Measurements from ENCODE around the gene HOXA13. TPM values are rescaled to one million over a fixed set of nuclear protein-coding genes. Genes with fewer than 3 reads are reported as not detected.

Gene HOXA13
- total and polyA plus RNA-seq, 2 experiments from 2014 or later: not detected

DNA sequence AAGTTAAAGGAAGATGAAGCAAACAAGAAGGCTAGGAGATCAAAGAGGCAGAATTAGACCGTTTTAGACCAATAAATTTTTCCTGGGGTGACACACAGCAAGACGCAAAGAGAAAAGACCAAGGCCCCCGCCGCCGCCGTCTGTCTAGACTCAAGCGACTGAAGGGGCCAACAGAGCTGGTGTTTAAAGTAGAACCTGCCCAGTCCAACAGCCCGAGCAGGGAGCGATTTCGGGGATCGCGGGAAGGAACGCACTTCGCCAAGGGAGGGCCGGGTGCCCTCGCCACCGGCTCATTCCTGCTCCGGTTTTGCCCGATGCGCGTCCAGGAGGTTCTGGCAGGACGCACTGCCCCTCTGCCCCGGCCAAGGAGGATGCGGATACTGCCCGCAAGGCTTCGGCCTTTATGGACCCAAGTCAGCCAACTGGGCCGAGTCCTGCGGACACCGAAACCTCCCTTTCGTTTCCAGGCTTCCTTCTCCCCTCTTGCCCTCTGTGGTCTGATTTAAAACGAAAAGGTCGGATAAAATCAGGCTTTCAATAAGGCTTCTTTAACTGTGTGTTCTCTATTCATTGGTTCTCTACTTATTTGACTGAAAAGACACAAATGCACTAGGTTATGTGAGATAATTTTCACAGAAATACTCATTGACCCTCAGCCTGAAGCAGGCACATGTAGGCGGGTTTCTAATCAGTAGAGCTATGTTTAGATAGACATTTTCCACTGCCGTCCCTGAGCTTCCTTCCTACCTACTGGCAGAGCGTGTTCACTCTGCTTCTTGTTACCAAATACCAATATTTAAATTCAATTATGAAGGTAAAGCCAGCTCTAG lies 41.2 kb downstream of the HOXA13 start (continued):
- TF ChIP-seq, protein P1, sequence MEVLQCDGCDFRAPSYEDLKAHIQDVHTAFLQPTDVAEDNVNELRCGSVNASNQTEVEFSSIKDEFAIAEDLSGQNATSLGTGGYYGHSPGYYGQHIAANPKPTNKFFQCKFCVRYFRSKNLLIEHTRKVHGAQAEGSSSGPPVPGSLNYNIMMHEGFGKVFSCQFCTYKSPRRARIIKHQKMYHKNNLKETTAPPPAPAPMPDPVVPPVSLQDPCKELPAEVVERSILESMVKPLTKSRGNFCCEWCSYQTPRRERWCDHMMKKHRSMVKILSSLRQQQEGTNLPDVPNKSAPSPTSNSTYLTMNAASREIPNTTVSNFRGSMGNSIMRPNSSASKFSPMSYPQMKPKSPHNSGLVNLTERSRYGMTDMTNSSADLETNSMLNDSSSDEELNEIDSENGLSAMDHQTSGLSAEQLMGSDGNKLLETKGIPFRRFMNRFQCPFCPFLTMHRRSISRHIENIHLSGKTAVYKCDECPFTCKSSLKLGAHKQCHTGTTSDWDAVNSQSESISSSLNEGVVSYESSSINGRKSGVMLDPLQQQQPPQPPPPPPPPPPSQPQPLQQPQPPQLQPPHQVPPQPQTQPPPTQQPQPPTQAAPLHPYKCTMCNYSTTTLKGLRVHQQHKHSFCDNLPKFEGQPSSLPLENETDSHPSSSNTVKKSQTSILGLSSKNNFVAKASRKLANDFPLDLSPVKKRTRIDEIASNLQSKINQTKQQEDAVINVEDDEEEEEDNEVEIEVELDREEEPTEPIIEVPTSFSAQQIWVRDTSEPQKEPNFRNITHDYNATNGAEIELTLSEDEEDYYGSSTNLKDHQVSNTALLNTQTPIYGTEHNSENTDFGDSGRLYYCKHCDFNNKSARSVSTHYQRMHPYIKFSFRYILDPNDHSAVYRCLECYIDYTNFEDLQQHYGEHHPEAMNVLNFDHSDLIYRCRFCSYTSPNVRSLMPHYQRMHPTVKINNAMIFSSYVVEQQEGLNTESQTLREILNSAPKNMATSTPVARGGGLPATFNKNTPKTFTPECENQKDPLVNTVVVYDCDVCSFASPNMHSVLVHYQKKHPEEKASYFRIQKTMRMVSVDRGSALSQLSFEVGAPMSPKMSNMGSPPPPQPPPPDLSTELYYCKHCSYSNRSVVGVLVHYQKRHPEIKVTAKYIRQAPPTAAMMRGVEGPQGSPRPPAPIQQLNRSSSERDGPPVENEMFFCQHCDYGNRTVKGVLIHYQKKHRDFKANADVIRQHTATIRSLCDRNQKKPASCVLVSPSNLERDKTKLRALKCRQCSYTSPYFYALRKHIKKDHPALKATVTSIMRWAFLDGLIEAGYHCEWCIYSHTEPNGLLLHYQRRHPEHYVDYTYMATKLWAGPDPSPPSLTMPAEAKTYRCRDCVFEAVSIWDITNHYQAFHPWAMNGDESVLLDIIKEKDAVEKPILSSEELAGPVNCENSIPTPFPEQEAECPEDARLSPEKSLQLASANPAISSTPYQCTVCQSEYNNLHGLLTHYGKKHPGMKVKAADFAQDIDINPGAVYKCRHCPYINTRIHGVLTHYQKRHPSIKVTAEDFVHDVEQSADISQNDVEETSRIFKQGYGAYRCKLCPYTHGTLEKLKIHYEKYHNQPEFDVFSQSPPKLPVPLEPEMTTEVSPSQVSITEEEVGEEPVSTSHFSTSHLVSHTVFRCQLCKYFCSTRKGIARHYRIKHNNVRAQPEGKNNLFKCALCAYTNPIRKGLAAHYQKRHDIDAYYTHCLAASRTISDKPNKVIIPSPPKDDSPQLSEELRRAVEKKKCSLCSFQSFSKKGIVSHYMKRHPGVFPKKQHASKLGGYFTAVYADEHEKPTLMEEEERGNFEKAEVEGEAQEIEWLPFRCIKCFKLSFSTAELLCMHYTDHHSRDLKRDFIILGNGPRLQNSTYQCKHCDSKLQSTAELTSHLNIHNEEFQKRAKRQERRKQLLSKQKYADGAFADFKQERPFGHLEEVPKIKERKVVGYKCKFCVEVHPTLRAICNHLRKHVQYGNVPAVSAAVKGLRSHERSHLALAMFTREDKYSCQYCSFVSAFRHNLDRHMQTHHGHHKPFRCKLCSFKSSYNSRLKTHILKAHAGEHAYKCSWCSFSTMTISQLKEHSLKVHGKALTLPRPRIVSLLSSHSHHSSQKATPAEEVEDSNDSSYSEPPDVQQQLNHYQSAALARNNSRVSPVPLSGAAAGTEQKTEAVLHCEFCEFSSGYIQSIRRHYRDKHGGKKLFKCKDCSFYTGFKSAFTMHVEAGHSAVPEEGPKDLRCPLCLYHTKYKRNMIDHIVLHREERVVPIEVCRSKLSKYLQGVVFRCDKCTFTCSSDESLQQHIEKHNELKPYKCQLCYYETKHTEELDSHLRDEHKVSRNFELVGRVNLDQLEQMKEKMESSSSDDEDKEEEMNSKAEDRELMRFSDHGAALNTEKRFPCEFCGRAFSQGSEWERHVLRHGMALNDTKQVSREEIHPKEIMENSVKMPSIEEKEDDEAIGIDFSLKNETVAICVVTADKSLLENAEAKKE (CRISPR knock-in tag; IDR thresholded peaks at IDR 0.05): no peak

DNA sequence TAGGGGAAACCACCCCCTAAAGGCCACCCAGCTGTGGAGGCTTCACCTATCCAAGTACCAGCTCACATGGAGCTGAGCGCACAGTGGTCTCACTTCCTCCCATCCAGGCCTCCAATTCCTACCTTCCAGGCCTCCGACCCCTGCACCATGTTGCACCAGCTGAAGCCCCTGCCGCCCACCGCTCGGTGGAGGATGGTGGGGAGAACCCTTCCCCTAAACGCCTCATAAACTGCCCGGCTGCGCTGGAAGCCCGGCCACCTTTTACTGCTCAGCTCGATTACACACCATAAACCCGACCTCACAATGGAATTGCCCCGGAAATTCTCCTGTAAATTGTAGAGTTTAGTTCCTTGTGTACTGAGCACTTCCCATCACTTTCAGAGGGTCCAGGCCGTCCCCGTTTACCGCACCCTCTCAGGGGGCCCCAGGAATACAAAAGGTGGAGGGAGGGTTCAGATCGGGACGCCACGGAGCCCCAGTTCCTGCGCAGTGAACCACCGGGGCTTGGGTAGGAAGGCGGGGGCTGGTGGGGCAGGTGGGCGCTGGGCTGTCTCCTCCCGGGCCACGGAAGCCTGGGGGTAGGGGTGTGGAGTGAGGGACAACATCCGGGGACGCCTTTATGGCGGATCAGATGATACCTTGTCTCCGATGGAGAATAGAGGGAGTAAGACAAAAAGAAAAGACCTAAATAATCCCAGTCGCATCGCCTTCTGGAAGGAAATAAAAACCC lies 42.0 kb downstream of the HOXA13 start:
- no peak overlapping the region for H3K4me2 ChIP-seq
- Mint-ChIP-seq H3K36me3 (ENCODE audit: low read depth) (no peaks in the 10 kb centered on the region; the same call in 2 of the 3 replicates), H3K27ac (no peak overlapping the region), H3K27me3 (ENCODE audit: insufficient read depth, low read depth, poor library complexity) (peaks cover 99% of the 10 kb centered on the region), H3K4me1 (peaks cover 11% of the 10 kb centered on the region), H3K4me3 (no peak overlapping the region; the same call in 2 of the 3 replicates), H3K9me3 (peaks cover 12% of the 10 kb centered on the region; the same call in 2 of the 3 replicates)
- DNase-seq (ENCODE audit: low spot score): no peak
- no peaks in the 10 kb centered on the region for H3K79me2 ChIP-seq (replicated peaks; ENCODE audit: insufficient read depth)
- no peak overlapping the region for H2AFZ ChIP-seq
- H3K27ac ChIP-seq (ENCODE audit: low read depth): no peak overlapping the region
- ATAC-seq: no peak
- no peak overlapping the region for H3K4me3 ChIP-seq
- peaks cover 4% of the 10 kb centered on the region; the same call in 1 of the 2 replicates for H3K4me1 ChIP-seq (ENCODE audit: insufficient read depth)
- TF ChIP-seq EZH2 (IDR thresholded peaks at IDR 0.05; ENCODE audit: low read depth, unreplicated experiment) (peak; percentile 92), JUNB (IDR thresholded peaks at IDR 0.05; ENCODE audit: unreplicated experiment) (no peak), STAT1 (IDR thresholded peaks at IDR 0.05; ENCODE audit: unreplicated experiment) (no peak), EZH2phosphoT487 (IDR thresholded peaks at IDR 0.05; ENCODE audit: unreplicated experiment) (peak; percentile 87), POLR2AphosphoS5 (IDR thresholded peaks at IDR 0.05; ENCODE audit: low read depth) (no peak), REST (IDR thresholded peaks at IDR 0.05; ENCODE audit: unreplicated experiment) (no peak)
- TF ChIP-seq, protein P2, sequence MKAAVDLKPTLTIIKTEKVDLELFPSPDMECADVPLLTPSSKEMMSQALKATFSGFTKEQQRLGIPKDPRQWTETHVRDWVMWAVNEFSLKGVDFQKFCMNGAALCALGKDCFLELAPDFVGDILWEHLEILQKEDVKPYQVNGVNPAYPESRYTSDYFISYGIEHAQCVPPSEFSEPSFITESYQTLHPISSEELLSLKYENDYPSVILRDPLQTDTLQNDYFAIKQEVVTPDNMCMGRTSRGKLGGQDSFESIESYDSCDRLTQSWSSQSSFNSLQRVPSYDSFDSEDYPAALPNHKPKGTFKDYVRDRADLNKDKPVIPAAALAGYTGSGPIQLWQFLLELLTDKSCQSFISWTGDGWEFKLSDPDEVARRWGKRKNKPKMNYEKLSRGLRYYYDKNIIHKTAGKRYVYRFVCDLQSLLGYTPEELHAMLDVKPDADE (IDR thresholded peaks at IDR 0.05): no peak
- H3K36me3 ChIP-seq (ENCODE audit: insufficient read depth): no peaks in the 10 kb centered on the region
- H3K9me2 ChIP-seq (ENCODE audit: insufficient read depth): no peaks in the 10 kb centered on the region
- H4K20me1 ChIP-seq (replicated peaks; ENCODE audit: insufficient read depth): peaks cover 50% of the 10 kb centered on the region
- H3F3A ChIP-seq (replicated peaks; ENCODE audit: low read depth): peaks cover 24% of the 10 kb centered on the region
- peaks cover 100% of the 10 kb centered on the region for H3K27me3 ChIP-seq (ENCODE audit: insufficient read depth)

Data from GM23338 (cell line).